HepG2 (cell line): ENCODE measurements around the gene NEK11. TPM values are rescaled to one million over a fixed set of nuclear protein-coding genes. Genes with fewer than 3 reads are reported as not detected.

ENCODE experiments used
- MIXL1 ChIP-seq: IDR thresholded peaks from 2 replicates; pipeline ENCODE4 v1.6.1; 2016
- NRL ChIP-seq: sonication (generic); formaldehyde crosslinking; IDR thresholded peaks from 2 replicates; pipeline ENCODE4 v1.5.0; 2020; ENCODE audit warnings: missing genetic modification reagents, mild to moderate bottlenecking, moderate library complexity, borderline replicate concordance
- RFX3 ChIP-seq: IDR thresholded peaks from 2 replicates; pipeline ENCODE4 v1.6.1; 2016; ENCODE audit warnings: missing biosample characterization, missing genetic modification reagents
- polyA plus RNA-seq, 8 experiments: library from polyadenylated mRNA; depleted of rRNA in 3 of 8; stranded (reverse) in 7 of 8; unstranded in 1 of 8; fragments of >200 nt; fragmentation: Illumina TruSeq in 4 of 8; extraction: Trizol in 4 of 8; gene quantifications; 2 replicates each; pipeline versions ENCODE4 v1.2.1 to v1.2.3, GENCODE V29; 2011 to 2016; ENCODE audit warnings: low read depth in 4 of 8, missing spikeins in 1 of 8, mixed read lengths in 1 of 8; ENCODE audit not compliant: insufficient read depth in 1 of 8
- total RNA-seq, 5 experiments: library from RNA; depleted of rRNA; stranded (reverse); fragments of >200 nt; fragmentation: Illumina TruSeq; extraction: Trizol; gene quantifications; 2 replicates each; pipeline ENCODE4 v1.2.3, GENCODE V29; 2016; ENCODE audit warnings: low read depth in 1 of 5
- TF ChIP-seq, protein P1 (sequence below): sonication (generic); formaldehyde crosslinking; IDR thresholded peaks from 2 replicates; pipeline ENCODE4 v1.4.0; 2020; ENCODE audit warnings: missing genetic modification reagents
- TF ChIP-seq, protein P2 (sequence below): sonication (generic); formaldehyde crosslinking; IDR thresholded peaks from 2 replicates; pipeline ENCODE4 v1.4.0; 2020; ENCODE audit warnings: missing genetic modification reagents, mild to moderate bottlenecking, borderline replicate concordance
- TF ChIP-seq, protein P3 (sequence below): sonication (generic); formaldehyde crosslinking; conservative IDR thresholded peaks from 2 replicates; pipeline ENCODE4 v1.8.0; 2022; ENCODE audit warnings: mild to moderate bottlenecking, moderate library complexity, missing genetic modification reagents
- TF ChIP-seq, protein P4 (sequence below): sonication (generic); formaldehyde crosslinking; IDR thresholded peaks from 2 replicates; pipeline ENCODE4 v1.8.0; 2022; ENCODE audit warnings: low read depth, missing genetic modification reagents

NEK11 gene
- total and polyA plus RNA-seq, 2 of the 13 experiments (the other 11 are each of a cell fraction or from before 2014, with no cell fraction given), result 0.95 to 2.2 TPM

DNA sequence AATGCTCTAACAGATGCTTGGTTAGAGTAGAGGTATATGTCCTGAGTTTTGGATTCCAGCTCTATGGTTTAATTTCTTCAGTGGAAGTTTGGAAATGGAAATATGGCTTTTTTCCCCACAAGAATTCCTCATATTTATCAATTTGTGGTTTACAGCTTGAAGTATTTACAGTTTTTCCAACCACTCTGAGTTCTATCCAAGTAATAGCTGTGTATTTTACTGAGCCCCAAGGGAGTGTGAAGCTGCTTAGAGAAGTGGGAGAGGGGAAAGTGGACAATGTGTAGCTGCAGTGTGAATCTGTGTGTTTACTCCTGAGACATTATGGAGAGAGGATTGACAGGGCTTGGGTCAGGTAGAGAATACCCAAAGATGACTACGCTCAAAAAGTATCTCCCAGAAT lies 54.5 kb downstream of the NEK11 start (continued):
- TF ChIP-seq, protein P1, sequence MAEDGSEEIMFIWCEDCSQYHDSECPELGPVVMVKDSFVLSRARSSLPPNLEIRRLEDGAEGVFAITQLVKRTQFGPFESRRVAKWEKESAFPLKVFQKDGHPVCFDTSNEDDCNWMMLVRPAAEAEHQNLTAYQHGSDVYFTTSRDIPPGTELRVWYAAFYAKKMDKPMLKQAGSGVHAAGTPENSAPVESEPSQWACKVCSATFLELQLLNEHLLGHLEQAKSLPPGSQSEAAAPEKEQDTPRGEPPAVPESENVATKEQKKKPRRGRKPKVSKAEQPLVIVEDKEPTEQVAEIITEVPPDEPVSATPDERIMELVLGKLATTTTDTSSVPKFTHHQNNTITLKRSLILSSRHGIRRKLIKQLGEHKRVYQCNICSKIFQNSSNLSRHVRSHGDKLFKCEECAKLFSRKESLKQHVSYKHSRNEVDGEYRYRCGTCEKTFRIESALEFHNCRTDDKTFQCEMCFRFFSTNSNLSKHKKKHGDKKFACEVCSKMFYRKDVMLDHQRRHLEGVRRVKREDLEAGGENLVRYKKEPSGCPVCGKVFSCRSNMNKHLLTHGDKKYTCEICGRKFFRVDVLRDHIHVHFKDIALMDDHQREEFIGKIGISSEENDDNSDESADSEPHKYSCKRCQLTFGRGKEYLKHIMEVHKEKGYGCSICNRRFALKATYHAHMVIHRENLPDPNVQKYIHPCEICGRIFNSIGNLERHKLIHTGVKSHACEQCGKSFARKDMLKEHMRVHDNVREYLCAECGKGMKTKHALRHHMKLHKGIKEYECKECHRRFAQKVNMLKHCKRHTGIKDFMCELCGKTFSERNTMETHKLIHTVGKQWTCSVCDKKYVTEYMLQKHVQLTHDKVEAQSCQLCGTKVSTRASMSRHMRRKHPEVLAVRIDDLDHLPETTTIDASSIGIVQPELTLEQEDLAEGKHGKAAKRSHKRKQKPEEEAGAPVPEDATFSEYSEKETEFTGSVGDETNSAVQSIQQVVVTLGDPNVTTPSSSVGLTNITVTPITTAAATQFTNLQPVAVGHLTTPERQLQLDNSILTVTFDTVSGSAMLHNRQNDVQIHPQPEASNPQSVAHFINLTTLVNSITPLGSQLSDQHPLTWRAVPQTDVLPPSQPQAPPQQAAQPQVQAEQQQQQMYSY (CRISPR knock-in tag), result no peak
- TF ChIP-seq RFX3 (CRISPR knock-in tag) (no peak), NRL (CRISPR knock-in tag) (no peak), MIXL1 (CRISPR knock-in tag) (no peak)
- TF ChIP-seq, protein P2, sequence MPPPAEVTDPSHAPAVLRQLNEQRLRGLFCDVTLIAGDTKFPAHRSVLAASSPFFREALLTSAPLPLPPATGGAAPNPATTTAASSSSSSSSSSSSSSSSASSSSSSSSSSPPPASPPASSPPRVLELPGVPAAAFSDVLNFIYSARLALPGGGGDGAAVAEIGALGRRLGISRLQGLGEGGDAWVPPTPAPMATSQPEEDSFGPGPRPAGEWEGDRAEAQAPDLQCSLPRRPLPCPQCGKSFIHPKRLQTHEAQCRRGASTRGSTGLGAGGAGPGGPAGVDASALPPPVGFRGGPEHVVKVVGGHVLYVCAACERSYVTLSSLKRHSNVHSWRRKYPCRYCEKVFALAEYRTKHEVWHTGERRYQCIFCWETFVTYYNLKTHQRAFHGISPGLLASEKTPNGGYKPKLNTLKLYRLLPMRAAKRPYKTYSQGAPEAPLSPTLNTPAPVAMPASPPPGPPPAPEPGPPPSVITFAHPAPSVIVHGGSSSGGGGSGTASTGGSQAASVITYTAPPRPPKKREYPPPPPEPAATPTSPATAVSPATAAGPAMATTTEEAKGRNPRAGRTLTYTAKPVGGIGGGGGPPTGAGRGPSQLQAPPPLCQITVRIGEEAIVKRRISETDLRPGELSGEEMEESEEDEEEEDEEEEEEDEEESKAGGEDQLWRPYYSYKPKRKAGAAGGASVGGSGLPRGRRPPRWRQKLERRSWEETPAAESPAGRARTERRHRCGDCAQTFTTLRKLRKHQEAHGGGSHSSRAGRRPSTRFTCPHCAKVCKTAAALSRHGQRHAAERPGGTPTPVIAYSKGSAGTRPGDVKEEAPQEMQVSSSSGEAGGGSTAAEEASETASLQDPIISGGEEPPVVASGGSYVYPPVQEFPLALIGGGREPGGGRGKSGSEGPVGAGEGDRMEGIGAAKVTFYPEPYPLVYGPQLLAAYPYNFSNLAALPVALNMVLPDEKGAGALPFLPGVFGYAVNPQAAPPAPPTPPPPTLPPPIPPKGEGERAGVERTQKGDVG (CRISPR knock-in tag), result no peak
- TF ChIP-seq, protein P3, sequence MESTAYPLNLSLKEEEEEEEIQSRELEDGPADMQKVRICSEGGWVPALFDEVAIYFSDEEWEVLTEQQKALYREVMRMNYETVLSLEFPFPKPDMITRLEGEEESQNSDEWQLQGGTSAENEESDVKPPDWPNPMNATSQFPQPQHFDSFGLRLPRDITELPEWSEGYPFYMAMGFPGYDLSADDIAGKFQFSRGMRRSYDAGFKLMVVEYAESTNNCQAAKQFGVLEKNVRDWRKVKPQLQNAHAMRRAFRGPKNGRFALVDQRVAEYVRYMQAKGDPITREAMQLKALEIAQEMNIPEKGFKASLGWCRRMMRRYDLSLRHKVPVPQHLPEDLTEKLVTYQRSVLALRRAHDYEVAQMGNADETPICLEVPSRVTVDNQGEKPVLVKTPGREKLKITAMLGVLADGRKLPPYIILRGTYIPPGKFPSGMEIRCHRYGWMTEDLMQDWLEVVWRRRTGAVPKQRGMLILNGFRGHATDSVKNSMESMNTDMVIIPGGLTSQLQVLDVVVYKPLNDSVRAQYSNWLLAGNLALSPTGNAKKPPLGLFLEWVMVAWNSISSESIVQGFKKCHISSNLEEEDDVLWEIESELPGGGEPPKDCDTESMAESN (CRISPR knock-in tag), result no peak
- TF ChIP-seq, protein P4, sequence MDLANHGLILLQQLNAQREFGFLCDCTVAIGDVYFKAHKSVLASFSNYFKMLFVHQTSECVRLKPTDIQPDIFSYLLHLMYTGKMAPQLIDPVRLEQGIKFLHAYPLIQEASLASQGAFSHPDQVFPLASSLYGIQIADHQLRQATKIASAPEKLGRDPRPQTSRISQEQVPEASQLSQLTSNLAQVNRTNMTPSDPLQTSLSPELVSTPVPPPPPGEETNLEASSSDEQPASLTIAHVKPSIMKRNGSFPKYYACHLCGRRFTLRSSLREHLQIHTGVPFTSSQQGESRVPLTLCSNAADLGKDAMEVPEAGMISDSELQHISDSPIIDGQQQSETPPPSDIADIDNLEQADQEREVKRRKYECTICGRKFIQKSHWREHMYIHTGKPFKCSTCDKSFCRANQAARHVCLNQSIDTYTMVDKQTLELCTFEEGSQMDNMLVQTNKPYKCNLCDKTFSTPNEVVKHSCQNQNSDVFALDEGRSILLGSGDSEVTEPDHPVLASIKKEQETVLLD (CRISPR knock-in tag), result no peak
